NCI-H146 (cell line): ENCODE measurements around the gene PNPO.
"Not testable (repeated sequence)": the region's sequence is repeated elsewhere in the genome, so short reads cannot be mapped to it uniquely, and the experiment has no call there.

Source experiments
- DNase-seq: peaks from one replicate; lab custom pipeline; 2025; lab: John Stamatoyannopoulos, UW

PNPO gene

DNA sequence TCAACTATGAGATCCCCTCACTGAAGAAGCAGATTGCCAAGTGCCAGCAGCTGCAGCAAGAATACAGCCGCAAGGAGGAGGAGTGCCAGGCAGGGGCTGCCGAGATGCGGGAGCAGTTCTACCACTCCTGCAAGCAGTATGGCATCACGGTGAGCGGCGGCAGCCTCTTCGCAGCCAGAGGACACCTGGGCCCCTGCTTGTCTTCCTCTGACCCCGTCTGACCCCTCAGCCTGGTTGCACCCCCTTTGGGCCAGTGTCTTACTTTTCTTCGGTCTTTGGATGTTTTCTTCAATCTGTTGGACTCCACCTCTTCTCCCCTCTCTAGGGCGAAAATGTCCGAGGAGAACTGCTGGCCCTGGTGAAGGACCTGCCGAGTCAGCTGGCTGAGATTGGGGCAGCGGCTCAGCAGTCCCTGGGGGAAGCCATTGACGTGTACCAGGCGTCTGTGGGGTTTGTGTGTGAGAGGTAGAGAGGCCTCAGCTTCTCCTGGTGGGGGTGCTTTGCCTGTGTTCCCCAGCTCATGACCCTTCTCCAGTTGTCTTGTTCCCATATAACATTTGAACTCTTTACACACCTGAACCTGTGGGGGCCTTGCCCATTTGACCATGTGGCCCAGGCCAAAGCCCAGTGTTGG, 33.9 kb downstream of the PNPO start:
- DNase-seq, result no peak

DNA sequence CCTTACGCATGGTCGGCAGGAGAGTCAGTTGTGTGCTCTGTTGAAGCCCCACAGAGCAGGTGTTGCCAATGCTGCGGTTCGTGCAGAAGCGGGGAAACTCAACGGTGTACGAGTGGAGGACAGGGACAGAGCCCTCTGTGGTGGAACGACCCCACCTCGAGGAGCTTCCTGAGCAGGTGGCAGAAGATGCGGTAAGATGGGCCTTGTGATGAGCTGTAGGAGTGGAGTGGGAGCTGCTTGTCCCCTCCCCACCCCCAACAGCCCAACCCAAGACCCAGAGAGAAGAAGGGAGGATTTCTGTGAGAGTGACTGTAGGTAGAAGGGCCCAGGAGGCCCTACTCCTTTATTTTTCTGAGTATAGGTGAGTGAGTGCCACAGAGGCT, 34.4 kb downstream of the PNPO start:
- no peak for DNase-seq

DNA sequence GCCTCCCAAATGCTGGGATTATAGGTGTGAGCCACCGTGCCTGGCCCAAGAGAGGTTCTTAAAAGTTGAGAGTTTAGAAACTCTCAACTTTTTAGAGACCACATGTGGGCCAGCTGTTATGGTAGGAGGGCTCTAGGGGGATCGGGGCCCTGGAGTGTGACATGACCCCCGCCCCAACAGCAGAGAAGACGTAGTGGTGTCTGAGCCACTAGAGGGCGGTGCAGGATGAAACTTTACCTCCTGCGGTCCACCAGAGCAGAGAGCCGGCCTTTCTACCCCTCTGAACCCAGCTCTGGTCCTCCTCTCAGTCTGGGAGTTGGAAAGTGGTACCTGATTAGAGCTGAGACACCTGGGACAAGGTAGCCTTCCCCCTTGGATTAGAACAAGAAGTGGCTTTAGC, 37.0 kb downstream of the PNPO start:
- DNase-seq, result peak; percentile 67

DNA sequence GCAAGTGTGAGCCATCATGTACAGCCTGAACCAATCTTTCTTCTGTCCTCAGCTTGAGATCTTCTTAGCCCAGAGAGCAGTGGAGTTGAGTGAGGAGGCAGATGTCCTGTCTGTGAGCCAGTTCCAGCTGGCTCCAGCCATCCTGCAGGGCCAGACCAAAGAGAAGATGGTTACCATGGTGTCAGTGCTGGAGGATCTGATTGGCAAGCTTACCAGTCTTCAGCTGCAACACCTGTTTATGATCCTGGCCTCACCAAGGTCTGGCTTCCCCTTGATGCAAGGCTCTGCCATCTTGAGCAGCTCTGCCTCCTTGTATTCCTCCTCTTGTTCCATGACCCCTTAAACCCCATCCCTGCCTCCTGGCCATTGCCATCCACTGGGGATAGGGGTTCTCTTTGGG, 39.2 kb downstream of the PNPO start:
- DNase-seq, result peak; percentile 53

DNA sequence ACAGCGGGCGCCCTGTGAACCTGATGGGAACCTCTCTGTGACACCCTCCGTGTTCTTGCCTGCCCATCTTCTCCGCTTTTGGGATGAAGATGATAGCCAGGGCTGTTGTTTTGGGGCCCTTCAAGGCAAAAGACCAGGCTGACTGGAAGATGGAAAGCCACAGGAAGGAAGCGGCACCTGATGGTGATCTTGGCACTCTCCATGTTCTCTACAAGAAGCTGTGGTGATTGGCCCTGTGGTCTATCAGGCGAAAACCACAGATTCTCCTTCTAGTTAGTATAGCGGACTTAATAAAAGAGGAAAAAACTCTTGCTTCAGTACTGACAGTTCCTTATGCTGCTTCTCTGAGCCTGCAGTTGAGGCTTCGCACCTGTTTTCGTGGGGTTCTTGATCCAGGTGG, 40.1 kb downstream of the PNPO start:
- DNase-seq, result no peak

DNA sequence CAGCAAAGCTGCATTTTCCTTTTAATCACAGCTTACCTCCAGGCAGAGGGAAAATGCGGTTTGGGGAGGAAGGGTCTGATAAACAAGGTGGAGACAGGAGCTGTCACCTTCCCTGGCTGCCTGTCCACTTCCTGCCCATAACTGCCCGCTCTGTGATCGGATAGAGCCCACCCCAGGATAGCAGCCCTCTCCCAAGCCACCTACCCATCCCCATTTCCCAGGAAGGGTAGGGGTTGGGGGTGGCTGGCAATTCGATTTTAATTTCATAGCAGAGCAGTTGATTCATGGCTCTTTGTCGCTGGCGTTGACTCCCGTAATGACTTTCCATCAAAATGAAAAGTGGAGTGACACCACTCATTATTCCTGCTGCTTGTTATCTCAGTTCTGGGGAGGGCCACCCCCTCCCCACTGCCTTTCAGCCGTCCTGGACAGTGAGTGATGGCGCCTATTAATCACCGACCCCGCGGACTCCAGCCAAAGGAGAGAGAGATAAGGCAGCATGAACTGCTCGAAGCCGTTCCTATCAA, 40.8 kb downstream of the PNPO start:
- peak; percentile 22 for DNase-seq

DNA sequence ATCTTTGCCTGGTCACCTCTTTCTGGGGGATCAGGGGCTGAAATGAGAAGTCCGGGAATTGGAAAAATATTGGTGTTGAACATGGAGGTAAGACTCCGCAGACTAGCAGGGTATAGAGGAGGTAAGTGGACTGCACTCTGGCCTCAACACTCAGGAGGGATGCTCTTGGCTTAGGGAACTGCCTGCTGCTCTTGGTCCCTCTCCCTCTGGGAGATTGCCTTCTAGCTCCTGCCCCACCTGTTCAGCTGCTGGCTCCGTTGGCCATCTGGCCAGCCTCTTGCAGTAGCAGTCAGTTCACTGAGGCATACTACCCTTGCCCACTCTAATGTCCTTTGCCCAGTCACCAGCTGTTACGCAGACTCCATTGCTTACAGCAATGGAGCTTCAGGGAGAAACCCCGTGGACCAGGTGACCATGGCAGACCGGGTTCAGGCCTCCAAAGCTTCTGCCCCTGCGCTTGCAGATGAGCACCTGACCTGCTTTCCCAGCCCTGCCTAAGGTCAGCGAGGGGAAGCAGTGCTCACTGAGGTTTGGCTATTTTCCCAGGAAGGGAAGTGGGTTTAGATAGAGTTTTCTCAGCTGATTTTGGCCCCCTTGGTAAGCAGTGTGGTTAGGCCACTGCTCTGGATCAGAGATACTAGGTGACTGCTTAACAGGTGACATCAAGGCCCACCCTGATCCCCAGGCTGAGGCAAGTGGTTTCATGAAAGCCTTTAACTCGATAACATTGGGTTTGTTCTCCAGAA, 41.4 kb downstream of the PNPO start:
- DNase-seq, result no peak

DNA sequence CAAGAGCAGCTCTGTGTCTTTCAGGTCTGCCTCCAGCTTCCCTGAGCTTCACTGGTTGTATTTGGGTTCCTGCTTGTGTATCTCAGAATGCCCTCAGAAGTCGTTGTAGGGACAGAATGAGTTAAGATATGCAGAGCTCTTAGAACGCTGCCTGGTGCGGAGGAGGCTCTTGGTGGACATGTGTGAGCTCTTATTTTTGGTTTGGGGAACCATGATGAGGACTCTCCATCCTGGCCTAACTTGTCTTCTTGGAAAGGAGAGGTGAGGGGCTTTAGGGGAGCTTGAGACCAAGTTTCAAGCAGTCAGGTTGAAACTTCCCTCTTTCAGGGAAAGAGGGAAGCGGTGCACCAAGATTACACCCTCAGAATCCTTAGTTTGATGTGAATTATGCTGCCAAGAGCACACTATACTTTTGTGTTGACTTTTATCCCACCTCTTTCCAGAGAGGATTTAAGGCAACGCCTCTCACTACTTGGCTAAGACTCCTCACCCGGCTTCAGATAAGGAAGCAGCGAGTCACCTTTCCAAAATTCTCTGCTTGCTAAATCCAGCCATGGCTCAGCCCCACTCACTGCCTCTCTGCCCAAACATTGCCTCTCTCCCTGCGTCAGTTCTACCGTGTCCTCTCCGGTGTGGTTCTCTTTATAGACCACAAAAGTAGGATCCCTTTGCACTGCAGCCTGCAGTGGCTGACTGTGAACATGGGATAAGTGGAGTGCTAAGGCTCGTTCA, 42.3 kb downstream of the PNPO start:
- no peak for DNase-seq

DNA sequence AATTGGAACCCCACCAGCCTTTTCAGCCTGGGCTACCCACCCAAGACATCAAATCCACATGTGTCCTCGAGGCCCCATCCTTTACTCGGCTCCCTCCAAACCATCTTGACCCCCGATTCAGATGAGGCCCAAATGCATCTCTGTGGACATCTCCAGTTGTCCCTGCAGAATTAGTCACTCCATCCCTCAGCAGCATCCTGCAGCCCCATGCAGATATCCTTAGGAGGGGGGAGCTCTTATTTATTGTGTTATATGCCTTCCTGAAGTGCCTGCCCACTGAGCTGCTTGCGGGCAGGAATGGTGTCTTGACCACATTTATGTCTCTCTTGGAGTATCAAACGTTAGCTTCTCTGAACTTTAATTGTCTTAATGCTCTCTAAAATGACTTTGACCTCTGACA, 45.1 kb downstream of the PNPO start:
- DNase-seq, result no peak

DNA sequence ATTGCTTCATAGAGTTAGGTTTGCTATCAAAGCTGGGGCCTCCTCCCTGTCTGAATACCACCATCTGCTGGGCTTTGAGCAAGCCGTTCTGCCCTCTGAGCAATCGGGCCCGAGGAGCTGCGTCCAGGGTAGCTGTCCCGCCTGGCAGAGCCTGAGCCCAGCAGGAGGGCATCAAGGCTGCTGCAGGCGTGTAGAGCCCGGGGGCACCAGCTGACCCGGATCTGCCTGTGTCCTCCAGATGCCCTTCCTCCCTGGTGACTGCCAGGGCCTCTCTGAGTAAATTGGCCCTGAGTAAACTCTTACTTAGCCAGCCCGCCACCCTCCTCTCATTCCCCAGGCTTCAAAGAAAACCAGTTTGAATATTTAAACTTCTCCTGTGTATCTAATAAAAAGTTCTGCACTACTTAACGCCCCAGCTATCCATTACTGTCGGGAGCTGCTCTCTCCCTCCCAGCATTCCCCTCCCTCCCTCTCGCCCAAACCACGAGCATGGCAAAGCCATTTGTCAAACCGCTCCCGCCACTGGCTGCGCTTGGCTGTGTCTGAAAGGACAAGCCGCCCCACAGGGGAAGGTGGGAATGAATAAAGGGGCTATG, 46.0 kb downstream of the PNPO start:
- DNase-seq, result peak; percentile 77

DNA sequence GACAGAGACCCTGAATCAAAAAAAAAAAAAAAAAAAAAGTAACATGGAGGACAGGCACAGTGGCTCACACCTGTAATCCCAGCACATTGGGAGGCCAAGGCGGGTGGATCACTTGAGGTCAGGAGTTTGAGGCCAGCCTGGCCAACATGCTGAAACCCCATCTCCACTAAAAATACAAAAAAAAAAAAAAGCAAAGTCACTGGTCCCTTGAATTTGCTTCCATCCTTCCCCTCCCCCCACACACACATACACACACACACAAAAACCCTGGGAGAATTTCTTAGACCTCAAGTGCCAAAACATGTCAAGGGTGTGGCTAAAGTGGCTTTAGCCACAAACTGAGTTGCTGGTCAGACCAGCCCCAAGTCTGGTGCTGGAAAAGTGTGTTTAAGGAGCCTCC, 47.1 kb downstream of the PNPO start:
- not testable (repeated sequence) for DNase-seq

DNA sequence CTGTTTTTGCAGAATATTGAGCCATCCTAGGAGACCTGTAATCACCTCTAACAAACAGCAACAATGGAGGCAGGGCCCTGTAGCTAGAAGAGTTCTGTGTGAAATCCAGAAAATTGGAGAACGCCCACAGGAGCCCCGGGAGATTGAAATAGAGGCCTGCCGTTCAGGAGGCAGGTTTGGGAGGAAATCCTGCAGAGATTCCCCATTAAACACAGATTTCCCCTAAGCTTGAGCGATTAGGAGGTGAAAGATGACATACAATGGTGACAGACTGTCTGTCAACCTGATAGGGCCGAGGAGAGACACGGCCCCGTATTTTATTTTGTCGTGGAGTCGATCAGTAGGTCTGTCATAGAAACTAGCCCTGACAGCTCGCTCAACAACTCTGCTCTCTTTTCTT, 47.8 kb downstream of the PNPO start:
- no peak for DNase-seq

DNA sequence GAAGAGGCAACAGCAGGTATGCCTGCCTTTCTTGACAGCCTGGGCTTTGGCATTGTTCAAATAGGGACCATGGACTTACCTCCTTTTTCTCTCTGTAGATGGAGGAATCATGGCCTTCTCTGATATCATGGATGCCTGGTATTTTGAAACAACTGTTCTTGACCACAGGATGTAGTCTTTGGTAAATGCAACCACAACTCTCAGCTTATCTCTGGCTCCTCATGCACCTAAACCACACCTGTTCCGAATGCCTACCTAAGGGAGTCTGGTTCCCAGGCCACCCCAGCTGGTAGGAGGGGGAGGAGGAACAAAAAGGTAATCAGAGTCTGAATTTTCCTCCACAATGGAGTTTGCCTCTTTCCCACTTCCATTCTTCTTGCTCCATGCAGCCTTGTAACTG, 48.3 kb downstream of the PNPO start:
- DNase-seq, result no peak

DNA sequence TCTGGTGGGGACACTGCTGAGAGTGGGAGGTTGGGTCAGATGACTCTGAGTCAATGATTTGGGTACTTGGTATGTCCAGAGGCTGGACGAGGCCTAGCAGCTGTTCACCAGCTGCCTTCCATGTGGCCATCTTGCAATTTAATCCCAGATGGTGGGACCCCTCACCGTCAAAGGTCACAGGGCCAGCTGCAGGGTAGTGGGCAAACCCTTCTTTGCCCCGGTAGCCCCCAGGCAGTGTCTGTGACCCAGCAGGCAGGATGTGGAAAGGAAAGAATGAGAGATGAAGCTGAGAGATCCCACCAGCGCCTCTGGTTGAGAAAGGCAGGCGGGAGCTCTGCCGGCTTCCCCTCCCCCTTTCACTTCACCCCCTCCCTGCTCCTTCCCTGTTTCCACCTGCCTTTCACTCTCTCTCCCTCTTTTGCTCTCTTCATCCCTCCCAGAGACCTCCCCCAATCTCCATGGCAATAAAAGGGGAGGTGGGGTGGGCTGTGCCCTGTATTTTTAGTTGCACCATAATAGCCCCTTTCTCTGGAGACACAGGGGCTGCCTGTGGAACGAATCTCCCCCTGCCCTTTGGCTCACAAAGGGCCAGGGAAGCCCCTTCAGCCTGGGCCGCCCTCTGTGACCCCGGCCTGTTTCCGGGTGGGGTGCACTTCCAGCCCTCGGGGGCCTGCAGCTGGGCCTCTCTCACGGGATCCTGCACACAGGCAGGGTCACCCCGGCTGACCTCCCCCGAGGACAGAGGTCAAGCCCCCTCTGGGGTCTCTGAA, 49.8 kb downstream of the PNPO start:
- DNase-seq, result peak; percentile 69

DNA sequence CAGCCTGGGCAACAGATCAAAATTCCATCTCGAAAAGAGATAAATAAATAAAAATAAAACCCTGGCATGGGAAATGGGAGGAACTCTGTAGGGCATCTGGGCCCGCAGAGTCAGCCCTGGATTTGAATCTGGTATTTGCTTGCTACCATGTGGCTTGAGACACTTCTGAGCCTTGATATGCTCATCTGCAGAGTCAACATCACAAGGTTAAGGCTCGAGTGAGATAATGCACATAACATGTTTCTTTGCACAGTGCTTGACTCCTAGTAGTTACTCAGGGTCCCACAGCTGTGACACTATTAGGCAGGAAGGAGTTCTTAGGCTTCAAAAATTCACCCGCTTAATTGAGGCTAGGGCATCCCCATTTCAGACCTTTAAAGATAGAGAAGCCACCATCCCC, 50.8 kb downstream of the PNPO start:
- no peak for DNase-seq

DNA sequence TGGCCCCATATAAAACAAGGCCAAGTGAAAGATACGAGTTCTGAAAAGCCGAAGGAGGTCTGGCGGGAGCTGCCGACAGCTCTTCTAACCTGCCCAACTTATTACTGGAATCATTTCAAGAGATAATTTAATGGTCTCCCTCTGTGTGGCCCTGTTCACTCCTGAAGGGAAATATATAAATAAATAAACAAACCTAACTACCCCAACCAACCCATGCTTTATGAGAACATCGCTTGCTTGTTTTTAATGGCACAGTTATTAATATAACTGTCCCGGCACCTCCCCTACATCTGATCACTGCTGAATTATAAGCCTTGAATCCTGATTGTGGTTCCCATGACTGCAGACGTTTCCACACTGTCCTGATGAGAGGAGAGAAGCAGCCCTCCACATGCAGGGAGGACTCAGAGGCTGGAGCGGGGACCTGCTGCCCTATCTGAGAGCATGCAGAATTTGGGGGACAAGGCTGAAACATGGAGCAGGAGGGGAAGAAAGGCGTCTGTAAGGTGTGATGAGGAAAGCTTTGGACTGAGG, 51.7 kb downstream of the PNPO start:
- no peak for DNase-seq

DNA sequence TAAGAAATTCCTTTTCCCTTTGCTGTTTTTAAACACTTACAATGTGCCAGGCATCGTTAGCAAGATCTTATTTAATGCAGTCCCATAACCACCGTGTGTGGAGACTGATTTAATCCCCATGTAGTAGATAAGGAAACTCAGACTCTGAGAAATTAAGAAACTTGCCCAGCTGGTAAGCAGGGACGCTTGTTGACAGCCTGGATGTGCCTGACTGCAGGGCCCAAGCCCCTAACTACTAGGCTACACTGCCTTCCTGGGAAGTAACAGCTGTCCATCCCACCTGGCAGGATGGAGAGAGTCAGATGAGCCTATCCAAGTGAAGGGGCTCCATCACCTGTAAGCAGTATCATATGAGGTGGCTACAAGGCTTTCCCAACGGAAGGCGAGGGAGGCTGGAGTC, 52.6 kb downstream of the PNPO start:
- DNase-seq, result no peak

DNA sequence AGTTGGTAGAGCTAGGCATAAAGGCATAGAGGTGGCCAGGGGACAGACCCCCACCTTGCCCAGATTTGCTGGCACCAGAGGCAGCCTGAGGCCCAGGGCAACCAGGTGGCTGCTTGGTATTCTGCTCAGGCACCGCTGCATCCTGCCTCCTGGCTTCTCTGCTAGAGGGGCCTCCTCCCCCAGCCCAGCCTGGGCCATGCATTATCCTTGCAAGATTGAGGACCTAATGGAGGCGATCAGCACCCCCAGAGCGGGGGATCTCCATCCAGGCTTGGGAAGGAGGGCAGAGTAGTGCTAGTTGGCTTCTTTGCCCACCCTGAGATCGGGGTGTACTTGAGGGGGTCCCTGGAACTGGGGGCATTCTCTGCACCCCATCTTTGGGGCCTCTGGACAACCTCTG, 53.4 kb downstream of the PNPO start:
- no peak for DNase-seq

DNA sequence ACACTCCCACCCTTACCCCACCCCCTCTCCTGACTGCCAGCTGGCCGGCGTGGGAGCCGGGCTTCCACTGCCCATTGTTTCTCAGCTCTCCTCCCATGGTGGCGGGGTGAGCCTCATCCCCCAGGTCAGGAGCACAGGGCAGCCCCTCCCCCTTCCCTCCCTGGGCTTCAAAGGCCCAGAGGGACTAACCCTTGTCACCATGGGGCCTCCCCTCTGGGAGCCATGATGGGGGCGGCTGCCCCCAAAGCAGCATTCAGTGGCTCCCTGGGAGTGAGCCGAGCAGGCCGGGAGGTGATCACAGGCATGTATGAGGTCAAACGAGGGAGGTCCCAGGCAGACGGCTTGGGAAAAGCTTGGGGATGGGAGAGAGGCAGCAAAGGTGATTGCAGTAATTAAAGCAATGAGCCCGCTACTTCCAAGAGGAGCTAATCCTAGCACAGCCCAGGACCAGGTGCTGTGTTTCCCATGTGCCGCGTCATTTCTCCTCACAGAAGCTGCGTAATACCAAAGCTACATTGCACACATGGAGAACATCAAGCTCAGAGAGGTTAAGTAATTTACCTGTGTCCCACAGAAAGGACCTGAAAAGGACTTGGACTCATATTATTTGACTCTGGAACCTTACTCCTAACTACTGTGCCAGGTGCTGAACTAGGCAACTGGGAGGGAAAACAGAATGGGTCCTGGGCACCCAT, 54.0 kb downstream of the PNPO start:
- DNase-seq, result no peak

DNA sequence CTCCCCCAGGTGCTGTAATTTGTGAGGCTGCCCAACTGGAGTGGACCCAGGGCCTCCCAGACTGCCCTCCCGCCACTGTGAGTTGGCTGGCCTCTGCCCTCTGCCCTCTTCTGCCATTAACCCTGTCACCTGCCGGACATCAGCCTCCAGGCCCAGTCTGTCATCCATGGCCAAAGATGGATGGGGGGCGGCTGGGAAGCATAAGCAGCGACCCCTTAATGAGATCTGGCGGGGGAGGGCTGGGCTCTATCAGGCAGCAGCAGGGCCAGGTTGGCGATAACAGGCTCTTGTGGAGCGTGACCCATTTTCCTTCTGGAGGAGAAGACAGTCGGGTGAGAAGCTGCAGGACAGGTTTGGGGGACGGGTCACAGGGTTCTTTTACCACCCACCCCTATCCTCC, 54.8 kb downstream of the PNPO start:
- DNase-seq, result no peak

DNA sequence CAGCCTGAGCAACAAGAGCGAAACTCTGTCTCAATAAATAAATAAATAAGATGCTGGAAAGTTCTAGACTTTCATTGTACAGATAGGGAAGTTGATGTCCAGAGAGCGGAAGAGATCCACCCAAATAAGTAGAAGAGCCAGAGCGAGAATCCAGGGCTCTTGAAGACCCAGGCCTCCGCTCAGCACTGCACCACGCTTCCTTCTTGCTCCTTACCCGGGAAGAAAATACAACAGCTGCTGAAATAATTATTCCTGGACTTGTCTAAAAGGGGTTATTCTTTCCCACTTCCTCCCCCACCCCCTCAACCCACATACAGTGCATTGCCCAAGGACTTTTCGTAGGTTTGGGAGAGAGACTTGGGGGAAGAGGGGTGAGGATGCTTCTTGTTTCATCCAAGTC, 56.2 kb downstream of the PNPO start:
- no peak for DNase-seq
